NAMALWA (cell line): ENCODE data around the gene STX8.
"Not testable (repeated sequence)": the region's sequence is repeated elsewhere in the genome, so short reads cannot be mapped to it uniquely, and the experiment has no call there.

ENCODE experiments used
- DNase-seq: peaks from one replicate; pipeline ENCODE4 v3.0.0-alpha.2; 2015; ENCODE audit warnings: low spot score

The STX8 gene

GRCh38 chr17:9261081-9262012, 314.3 kb downstream of the STX8 start:
- DNase-seq: no peak

- DNase-seq: no peak
Measured at GRCh38 chr17:9259419-9259818, 316.2 kb downstream of the STX8 start.

GRCh38 chr17:9258115-9259015, 317.3 kb downstream of the STX8 start:
- no peak for DNase-seq

GRCh38 chr17:9257630-9257965, 318.0 kb downstream of the STX8 start:
- not testable (repeated sequence) for DNase-seq

GRCh38 chr17:9256751-9257629, 318.6 kb downstream of the STX8 start:
- no peak for DNase-seq

- no peak for DNase-seq
Measured at GRCh38 chr17:9256361-9256750, 319.3 kb downstream of the STX8 start.

GRCh38 chr17:9255833-9256232, 319.8 kb downstream of the STX8 start:
- no peak for DNase-seq

- DNase-seq: no peak
Measured at GRCh38 chr17:9254841-9255240, 320.8 kb downstream of the STX8 start.

GRCh38 chr17:9253308-9253707, 322.3 kb downstream of the STX8 start:
- no peak for DNase-seq

- no peak for DNase-seq
Measured at GRCh38 chr17:9251273-9251672, 324.3 kb downstream of the STX8 start.

GRCh38 chr17:9249245-9249953, 326.2 kb downstream of the STX8 start:
- no peak for DNase-seq

GRCh38 chr17:9247401-9247938, 328.1 kb downstream of the STX8 start:
- no peak for DNase-seq

GRCh38 chr17:9244066-9245052, 331.3 kb downstream of the STX8 start:
- no peak for DNase-seq

GRCh38 chr17:9242983-9243382, 332.6 kb downstream of the STX8 start:
- no peak for DNase-seq

- no peak for DNase-seq
Measured at GRCh38 chr17:9242497-9242881, 333.1 kb downstream of the STX8 start.

- DNase-seq: no peak
Measured at GRCh38 chr17:9241774-9242496, 333.7 kb downstream of the STX8 start.

GRCh38 chr17:9241371-9241712, 334.3 kb downstream of the STX8 start:
- DNase-seq: no peak

GRCh38 chr17:9240659-9241370, 334.8 kb downstream of the STX8 start:
- no peak for DNase-seq
